IMR-90 (cell line): ENCODE results near the gene TM4SF1. TPM values are rescaled to one million over a fixed set of nuclear protein-coding genes. Genes with fewer than 3 reads are reported as not detected.

Experiments
- ATAC-seq: fragments of 200-7000 bp; cut with Tn5 transposase; 2 replicates; pipeline ENCODE4 v1.9.1; 2020; ENCODE audit warnings: low read depth, mild to moderate bottlenecking, moderate library complexity
- BruUV-seq: library from RNA; stranded (reverse); fragments of 400-500 nt; replicated peaks from 2 replicates; lab custom pipeline; 2021; lab: Mats Ljungman, UMichigan
- CTCF ChIA-PET: fragments of 300-600 bp; formaldehyde crosslinking; extraction: SDS; loops from one replicate; lab custom pipeline; 2021; ENCODE audit warnings: antibody characterized with exemption; lab: Yijun Ruan, JAX
- POLR2A ChIA-PET: fragments of 300-600 bp; sonication (Branson Sonifier 250); formaldehyde crosslinking; loops from one replicate; lab custom pipeline; 2022; ENCODE audit warnings: antibody characterized with exemption; ENCODE audit not compliant: unreplicated experiment; lab: Charles Lee
- DNase-seq: peaks from one replicate; pipeline ENCODE4 v3.0.0; 2013
- H2AFZ ChIP-seq: replicated peaks from 2 replicates; pipeline ENCODE3; 2013; ENCODE audit warnings: low read length, mild to moderate bottlenecking; ENCODE audit not compliant: poor library complexity
- H2AK5ac ChIP-seq: 2 replicates; pipeline ENCODE4 v1.6.1; 2013; ENCODE audit warnings: low read depth, low read length, inconsistent platforms
- H2AK9ac ChIP-seq: replicated peaks from 2 replicates; pipeline ENCODE3; 2013; ENCODE audit warnings: mild to moderate bottlenecking, low read depth, low read length, moderate library complexity; ENCODE audit not compliant: poor library complexity
- H2BK120ac ChIP-seq: 2 replicates; pipeline ENCODE4 v1.6.1; 2013; ENCODE audit warnings: low read depth, low read length, inconsistent platforms
- H2BK15ac ChIP-seq: 3 replicates; pipeline ENCODE4 v1.6.1; 2013; ENCODE audit warnings: low read depth, low read length, inconsistent platforms
- H2BK20ac ChIP-seq: 2 replicates; pipeline ENCODE4 v1.6.1; 2013; ENCODE audit warnings: low read depth, mild to moderate bottlenecking, inconsistent platforms, low read length, moderate library complexity
- H2BK5ac ChIP-seq: 2 replicates; pipeline ENCODE4 v1.6.1; 2013; ENCODE audit warnings: mild to moderate bottlenecking, low read depth, low read length, inconsistent platforms; ENCODE audit not compliant: poor library complexity, severe bottlenecking
- H3K14ac ChIP-seq: replicated peaks from 2 replicates; pipeline ENCODE4 v1.6.1; 2013; ENCODE audit warnings: low read depth, low read length, inconsistent platforms
- H3K18ac ChIP-seq: 2 replicates; pipeline ENCODE4 v1.6.1; 2013; ENCODE audit warnings: low read depth, low read length, control low read depth
- H3K23ac ChIP-seq: 2 replicates; pipeline ENCODE4 v1.6.1; 2013; ENCODE audit warnings: low read depth, low read length, inconsistent platforms
- H3K27ac ChIP-seq: 2 replicates; pipeline ENCODE4 v1.5.1; 2013; ENCODE audit warnings: mild to moderate bottlenecking, control low read depth, low read length; ENCODE audit not compliant: insufficient read depth
- H3K27me3 ChIP-seq: 2 replicates; pipeline ENCODE4 v1.6.1; 2013; ENCODE audit warnings: low read length; ENCODE audit not compliant: control insufficient read depth, insufficient read depth
- H3K36me3 ChIP-seq: 2 replicates; pipeline ENCODE4 v1.6.1; 2013; ENCODE audit warnings: low read length, mixed read lengths; ENCODE audit not compliant: control insufficient read depth, insufficient read depth
- H3K4ac ChIP-seq: 2 replicates; pipeline ENCODE4 v1.6.1; 2013; ENCODE audit warnings: low read depth, low read length, inconsistent platforms
- H3K4me1 ChIP-seq: 2 replicates; pipeline ENCODE4 v1.6.1; 2013; ENCODE audit warnings: low read length, mixed read lengths; ENCODE audit not compliant: control insufficient read depth, insufficient read depth
- H3K4me2 ChIP-seq: 2 replicates; pipeline ENCODE4 v1.6.1; 2013; ENCODE audit warnings: low read depth, mild to moderate bottlenecking, control low read depth, low read length, moderate library complexity
- H3K4me3 ChIP-seq: 2 replicates; pipeline ENCODE4 v1.5.1; 2013; ENCODE audit warnings: low read depth, mild to moderate bottlenecking, control low read depth, low read length, moderate library complexity; ENCODE audit not compliant: insufficient read depth
- H3K56ac ChIP-seq: 2 replicates; pipeline ENCODE4 v1.6.1; 2013; ENCODE audit warnings: low read length, inconsistent platforms; ENCODE audit not compliant: insufficient read depth; ENCODE audit errors: extremely low read depth
- H3K79me1 ChIP-seq, 2 experiments: 2 replicates each; pipeline ENCODE4 v1.6.1; 2013; ENCODE audit warnings: low read length in 2 of 2, inconsistent platforms in 1 of 2, low read depth in 1 of 2
- H3K9ac ChIP-seq: 2 replicates; pipeline ENCODE4 v1.6.1; 2013; ENCODE audit warnings: low read depth, low read length, control low read depth
- H3K9me1 ChIP-seq: 2 replicates; pipeline ENCODE4 v1.6.1; 2013; ENCODE audit warnings: low read length, inconsistent platforms; ENCODE audit not compliant: insufficient read depth
- H3K9me3 ChIP-seq: 2 replicates; pipeline ENCODE4 v1.6.1; 2013; ENCODE audit warnings: low read length; ENCODE audit not compliant: control insufficient read depth, insufficient read depth
- H4K20me1 ChIP-seq: 2 replicates; pipeline ENCODE4 v1.6.1; 2013; ENCODE audit warnings: low read length, inconsistent platforms; ENCODE audit not compliant: insufficient read depth
- H4K5ac ChIP-seq: 2 replicates; pipeline ENCODE4 v1.6.1; 2013; ENCODE audit warnings: mild to moderate bottlenecking, low read depth, low read length, control low read depth
- H4K8ac ChIP-seq, 2 experiments: 2 replicates each; pipeline ENCODE4 v1.6.1; 2013; ENCODE audit warnings: low read depth in 2 of 2, low read length in 2 of 2, control low read depth in 1 of 2, inconsistent platforms in 1 of 2
- H4K91ac ChIP-seq: 2 replicates; pipeline ENCODE4 v1.6.1; 2013; ENCODE audit warnings: low read depth, low read length, inconsistent platforms; ENCODE audit not compliant: insufficient read depth
- BHLHE40 ChIP-seq: fragments of 150-350 bp; IDR thresholded peaks from 2 replicates; pipeline ENCODE4 v1.6.1; 2016; ENCODE audit warnings: mild to moderate bottlenecking, low read depth, low read length
- CEBPB ChIP-seq: IDR thresholded peaks from 2 replicates; pipeline ENCODE4 v1.6.1; 2012; ENCODE audit warnings: low read depth, low read length, improper control_type of control experiment
- CHD1 ChIP-seq: IDR thresholded peaks from 2 replicates; pipeline ENCODE4 v1.6.1; 2012; ENCODE audit warnings: low read depth, low read length, improper control_type of control experiment
- CTCF ChIP-seq: conservative IDR thresholded peaks from 2 replicates; pipeline ENCODE4 v1.5.1; 2012; ENCODE audit warnings: mild to moderate bottlenecking, low read depth, low read length, improper control_type of control experiment
- ELK1 ChIP-seq: fragments of 150-350 bp; IDR thresholded peaks from 2 replicates; pipeline ENCODE4 v1.6.1; 2016; ENCODE audit warnings: low read depth, mild to moderate bottlenecking, low read length, moderate library complexity, borderline replicate concordance
- FOS ChIP-seq: fragments of 150-350 bp; IDR thresholded peaks from 2 replicates; pipeline ENCODE4 v1.6.1; 2016; ENCODE audit warnings: low read depth, low read length
- MAFK ChIP-seq: IDR thresholded peaks from 2 replicates; pipeline ENCODE4 v1.6.1; 2012; ENCODE audit warnings: low read depth, low read length, improper control_type of control experiment
- MAZ ChIP-seq: IDR thresholded peaks from 2 replicates; pipeline ENCODE4 v1.6.1; 2012; ENCODE audit warnings: low read depth, mild to moderate bottlenecking, low read length, improper control_type of control experiment, moderate library complexity, borderline replicate concordance
- MXI1 ChIP-seq: IDR thresholded peaks from 2 replicates; pipeline ENCODE4 v1.6.1; 2012; ENCODE audit warnings: low read depth, mild to moderate bottlenecking, low read length, moderate library complexity, borderline replicate concordance
- NFE2L2 ChIP-seq: fragments of 150-350 bp; IDR thresholded peaks from 2 replicates; pipeline ENCODE4 v1.6.1; 2016; ENCODE audit warnings: low read depth, mild to moderate bottlenecking, low read length
- POLR2A ChIP-seq: IDR thresholded peaks from 2 replicates; pipeline ENCODE4 v1.6.1; 2012; ENCODE audit warnings: mild to moderate bottlenecking, low read depth, low read length
- RAD21 ChIP-seq: IDR thresholded peaks from 2 replicates; pipeline ENCODE4 v1.6.1; 2012; ENCODE audit warnings: low read length, improper control_type of control experiment
- RCOR1 ChIP-seq: IDR thresholded peaks from 2 replicates; pipeline ENCODE4 v1.6.1; 2012; ENCODE audit warnings: mild to moderate bottlenecking, low read length, improper control_type of control experiment; ENCODE audit not compliant: insufficient replicate concordance
- RFX5 ChIP-seq: IDR thresholded peaks from 2 replicates; pipeline ENCODE4 v1.8.0; 2012; ENCODE audit warnings: low read depth, mild to moderate bottlenecking, low read length, moderate library complexity
- SMC3 ChIP-seq: fragments of 150-350 bp; IDR thresholded peaks from 2 replicates; pipeline ENCODE4 v1.6.1; 2016; ENCODE audit warnings: low read depth, mild to moderate bottlenecking, antibody characterized with exemption, low read length, moderate library complexity
- USF2 ChIP-seq: fragments of 150-350 bp; IDR thresholded peaks from 2 replicates; pipeline ENCODE4 v1.6.1; 2017; ENCODE audit warnings: mild to moderate bottlenecking, antibody characterized with exemption, low read length, low read depth
- WGBS, 2 experiments: methylation state at CpG; one replicate each; pipeline versions ENCODE4 v1.1.5 to v1.1.7; 2013; ENCODE audit warnings: missing lambda C conversion rate in 2 of 2; ENCODE audit not compliant: insufficient read length in 1 of 2; ENCODE audit errors: extremely low coverage in 2 of 2; 5-methylcytosine and 5-hydroxymethylcytosine counted together
- dilution Hi-C: fragments of 300-500 bp; cut with HindIII; formaldehyde crosslinking; loops from one replicate; pipeline ENCODE4 v1.14.3; 2018; ENCODE audit warnings: low sequenced_read_pairs; ENCODE audit not compliant: unreplicated experiment
- in situ Hi-C: fragments of 300-500 bp; cut with MboI; formaldehyde crosslinking; loops from 3 replicates; pipeline ENCODE4 v1.14.3; 2019; ENCODE audit warnings: low sequenced_read_pairs, inconsistent platforms, mixed read lengths
- intact Hi-C: fragments of 100-400 bp; cut with micrococcal nuclease; formaldehyde crosslinking; loops from 2 replicates; pipeline ENCODE4 v1.10.0; 2022
- polyA plus RNA-seq, 3 experiments: library from polyadenylated mRNA; depleted of rRNA; stranded (reverse); fragments of >200 nt; gene quantifications; 2 replicates each; pipeline ENCODE4 v1.2.3, GENCODE V29; 2012; ENCODE audit warnings: low replicate concordance in 1 of 3
- total RNA-seq: library from RNA; depleted of rRNA; stranded (reverse); fragments of >200 nt; gene quantifications from 2 replicates; pipeline ENCODE4 v1.2.3, GENCODE V29; 2012

Gene TM4SF1
- total and polyA plus RNA-seq, 2 of the 4 experiments (the other 2 are of a cell fraction) = 232 to 302 TPM

- H2BK120ac ChIP-seq = peak overlapping the region; percentile 23; the same call in 1 of the 2 replicates
- H3K56ac ChIP-seq = no peak overlapping the region
- dilution Hi-C loops (no loop called here), intact Hi-C loops (no loop called here), in situ Hi-C loops (no loop called here)
- H3K23ac ChIP-seq = no peak overlapping the region
- no peaks in the 10 kb centered on the region; the same call in 1 of the 2 replicates for H3K4me1 ChIP-seq
- no peak overlapping the region for H2BK5ac ChIP-seq
- no peak overlapping the region for H2AFZ ChIP-seq
- no peak overlapping the region for H3K18ac ChIP-seq
- H4K20me1 ChIP-seq = no peaks in the 10 kb centered on the region
- ChIA-PET POLR2A (no interaction called here), CTCF (no interaction called here)
- H3K9me1 ChIP-seq = no peaks in the 10 kb centered on the region
- H3K9me3 ChIP-seq = no peaks in the 10 kb centered on the region
- H3K4ac ChIP-seq = no peak overlapping the region; the same call in 1 of the 2 replicates
- H3K36me3 ChIP-seq = no peaks in the 10 kb centered on the region
- H3K4me3 ChIP-seq = no peak overlapping the region
- H2BK15ac ChIP-seq = peak overlapping the region; percentile 64; the same call in 1 of the 3 replicates
- BruUV-seq = no TSS peak
- H2AK9ac ChIP-seq = no peak overlapping the region
- no peak overlapping the region for H4K8ac ChIP-seq
- no peak for TF ChIP-seq USF2
- no peak for TF ChIP-seq POLR2A
- TF ChIP-seq BHLHE40 = no peak
- no peak for TF ChIP-seq FOS
- no peak for TF ChIP-seq SMC3
- TF ChIP-seq NFE2L2 = no peak
- no peak for TF ChIP-seq MAFK
- no peak for TF ChIP-seq MXI1
- TF ChIP-seq CHD1 = no peak
- no peak for TF ChIP-seq CEBPB
- TF ChIP-seq MAZ = no peak
- no peak for TF ChIP-seq ELK1
- no peak for TF ChIP-seq CTCF
- TF ChIP-seq RAD21 = no peak
- no peak for TF ChIP-seq RCOR1
- no peak for TF ChIP-seq RFX5
- H3K9ac ChIP-seq = no peak overlapping the region
- ATAC-seq = no peak
- H4K91ac ChIP-seq = no peak overlapping the region
- H2AK5ac ChIP-seq = no peak overlapping the region
- no peak for DNase-seq
- H4K5ac ChIP-seq = no peak overlapping the region
- H3K79me1 ChIP-seq = no peaks in the 10 kb centered on the region
- H2BK20ac ChIP-seq = no peak overlapping the region
- H3K27me3 ChIP-seq = no peaks in the 10 kb centered on the region
- no peak overlapping the region for H3K27ac ChIP-seq
- H3K4me2 ChIP-seq = no peak overlapping the region
- WGBS, 2 experiments = no CpG with 5 or more reads among the region's 4 CpGs
- H3K14ac ChIP-seq = no peak overlapping the region
Observed at GRCh38 chr3:149419816-149420215, 42.4 kb upstream of the TM4SF1 start.
